Neuron (in vitro differentiated cells): ENCODE measurements around the gene NAXD.

Experiments used
- H2AFZ ChIP-seq: one replicate; pipeline ENCODE4 v1.6.1; 2013; ENCODE audit warnings: low read depth, mild to moderate bottlenecking, inconsistent platforms, low read length, moderate library complexity
- H3K27me3 ChIP-seq: one replicate; pipeline ENCODE4 v1.6.1; 2013; ENCODE audit warnings: low read length; ENCODE audit not compliant: insufficient read depth
- H3K36me3 ChIP-seq: one replicate; pipeline ENCODE4 v1.6.1; 2013; ENCODE audit warnings: low read length; ENCODE audit not compliant: insufficient read depth
- H3K4me1 ChIP-seq: one replicate; pipeline ENCODE4 v1.6.1; 2013; ENCODE audit warnings: low read length; ENCODE audit not compliant: insufficient read depth
- H3K4me3 ChIP-seq: 2 replicates; pipeline ENCODE4 v1.5.1; 2013; ENCODE audit warnings: mild to moderate bottlenecking, low read length, moderate library complexity
- H3K9me3 ChIP-seq: one replicate; pipeline ENCODE4 v1.6.1; 2013; ENCODE audit warnings: low read length

Gene NAXD

GRCh38 chr13:110580800-110581199 is 34.5 kb upstream of the NAXD start:
- Histone ChIP-seq H3K4me1 (no peaks in the 10 kb centered on the region), H3K9me3 (peaks cover 1% of the 10 kb centered on the region), H2AFZ (no peak overlapping the region), H3K36me3 (no peaks in the 10 kb centered on the region), H3K27me3 (no peaks in the 10 kb centered on the region), H3K4me3 (no peak overlapping the region)

DNA sequence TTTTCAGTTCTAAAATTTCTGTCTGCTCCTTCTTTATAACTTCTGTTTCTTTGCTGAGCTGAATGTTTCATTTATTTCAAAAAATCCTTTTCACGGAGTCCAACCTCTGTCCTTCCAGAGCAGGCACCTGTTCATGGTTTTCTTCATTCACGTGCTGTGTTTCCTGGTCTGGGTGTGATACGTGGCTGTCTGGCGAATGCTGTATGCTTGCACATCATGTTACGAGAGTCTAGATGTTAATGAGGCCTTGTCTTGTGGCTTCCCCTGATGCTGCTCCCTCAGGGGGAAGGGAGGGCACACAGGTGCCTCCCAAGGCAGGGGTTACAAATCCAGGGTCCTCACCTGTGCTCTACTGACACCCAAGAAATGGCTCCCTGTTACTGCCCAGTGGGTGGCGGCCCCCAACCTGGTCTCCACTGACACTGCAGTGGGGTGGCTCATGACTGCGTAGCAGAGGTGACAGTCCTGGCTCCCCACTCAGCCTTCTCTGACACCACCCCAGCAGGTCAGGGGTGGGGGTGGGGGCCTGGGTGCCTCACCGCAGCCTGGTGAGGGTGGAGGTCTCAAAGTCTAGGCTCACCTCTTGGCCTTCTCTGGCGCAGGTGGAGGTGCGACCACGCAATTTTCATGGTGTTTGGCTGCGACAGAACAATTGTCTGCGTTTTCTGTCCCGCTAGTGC is 33.7 kb upstream of the NAXD start:
- Histone ChIP-seq H2AFZ (no peak overlapping the region), H3K4me3 (no peak overlapping the region), H3K9me3 (peaks cover 1% of the 10 kb centered on the region), H3K27me3 (no peaks in the 10 kb centered on the region), H3K36me3 (no peaks in the 10 kb centered on the region), H3K4me1 (no peaks in the 10 kb centered on the region)

DNA sequence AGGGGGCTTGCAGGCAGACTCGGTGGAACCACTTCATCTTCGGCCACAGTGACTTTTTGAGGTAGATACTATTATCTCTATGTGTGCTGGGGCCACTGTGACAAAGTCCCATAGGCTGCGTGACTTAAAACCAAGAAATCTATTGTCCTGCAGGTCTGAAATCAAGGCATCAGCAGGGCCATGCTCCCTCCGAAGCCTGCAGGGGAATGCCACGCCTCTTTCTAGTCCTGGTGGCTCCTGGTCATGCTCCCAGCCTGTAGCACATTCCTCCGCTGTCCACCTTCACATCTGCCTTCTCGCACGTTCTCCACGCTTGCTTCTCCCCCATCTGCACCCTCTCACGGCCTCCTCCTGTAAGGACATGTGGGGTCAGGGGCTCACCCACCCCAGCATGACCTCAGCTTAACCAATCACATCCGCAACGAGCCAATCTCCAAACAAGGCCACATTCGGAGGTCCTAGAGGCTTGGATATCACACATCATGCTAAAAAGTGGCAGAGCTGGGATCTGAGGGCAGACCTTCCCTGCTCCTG is 32.9 kb upstream of the NAXD start:
- H3K36me3 ChIP-seq, result no peaks in the 10 kb centered on the region
- H3K9me3 ChIP-seq, result peaks cover 1% of the 10 kb centered on the region
- H3K4me1 ChIP-seq, result no peaks in the 10 kb centered on the region
- H3K27me3 ChIP-seq, result no peaks in the 10 kb centered on the region
- no peak overlapping the region for H2AFZ ChIP-seq
- no peak overlapping the region for H3K4me3 ChIP-seq

- Histone ChIP-seq H3K4me3 (no peak overlapping the region), H3K27me3 (no peaks in the 10 kb centered on the region), H3K4me1 (no peaks in the 10 kb centered on the region), H3K9me3 (peaks cover 1% of the 10 kb centered on the region), H2AFZ (no peak overlapping the region), H3K36me3 (no peaks in the 10 kb centered on the region)
These were observed 32.0 kb upstream of the NAXD start for GRCh38 chr13:110583178-110583865.

DNA sequence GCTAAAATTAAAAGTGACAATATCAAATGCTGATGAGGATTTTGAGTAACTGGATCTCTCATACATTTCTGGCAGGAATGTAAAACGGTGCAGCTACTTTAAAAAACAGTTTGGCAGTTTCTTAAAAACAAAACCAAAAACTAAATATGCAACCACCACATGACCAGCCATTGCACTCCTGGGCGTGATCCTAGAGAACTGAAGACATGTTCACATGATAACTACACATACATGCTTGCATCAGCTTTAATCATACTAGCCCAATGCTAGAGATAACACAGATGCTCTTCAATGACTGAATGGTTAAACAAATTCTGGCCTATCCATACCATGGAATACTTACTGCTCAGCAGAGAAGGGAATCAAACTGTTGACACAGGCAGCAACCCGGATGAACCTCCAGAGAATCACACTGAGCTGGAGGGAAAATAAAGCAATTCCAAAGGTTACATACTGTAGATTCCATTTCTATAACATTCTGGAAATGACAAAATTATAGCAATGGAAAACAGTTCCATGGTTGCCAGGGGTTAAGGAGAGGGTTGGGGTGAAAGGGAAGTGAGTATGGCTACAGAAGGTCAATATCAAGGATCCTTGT is 25.5 kb upstream of the NAXD start:
- Histone ChIP-seq H3K27me3 (no peaks in the 10 kb centered on the region), H3K4me3 (no peak overlapping the region), H3K9me3 (no peaks in the 10 kb centered on the region), H3K36me3 (no peaks in the 10 kb centered on the region), H3K4me1 (no peaks in the 10 kb centered on the region), H2AFZ (no peak overlapping the region)

DNA sequence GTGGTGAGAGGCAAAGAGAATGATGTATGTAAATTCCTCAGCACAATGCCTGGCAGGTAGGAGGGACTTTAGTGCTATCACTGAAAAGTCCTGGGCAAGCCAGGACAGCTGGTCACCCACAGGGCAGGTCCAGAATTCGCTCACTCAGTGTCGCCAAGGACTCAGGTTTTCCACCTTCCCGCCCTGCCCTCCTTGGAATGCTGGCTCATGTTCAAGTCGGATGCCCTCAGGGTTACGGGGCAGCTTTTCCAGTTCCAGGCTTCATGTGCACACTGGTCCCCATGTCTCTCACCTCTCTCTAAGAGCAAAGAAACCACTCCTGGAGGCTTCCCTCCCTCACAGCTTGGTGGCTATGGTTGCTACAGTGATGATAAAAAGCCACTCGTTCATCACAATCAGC is 24.8 kb upstream of the NAXD start:
- Histone ChIP-seq H3K36me3 (no peaks in the 10 kb centered on the region), H3K27me3 (no peaks in the 10 kb centered on the region), H3K9me3 (no peaks in the 10 kb centered on the region)

DNA sequence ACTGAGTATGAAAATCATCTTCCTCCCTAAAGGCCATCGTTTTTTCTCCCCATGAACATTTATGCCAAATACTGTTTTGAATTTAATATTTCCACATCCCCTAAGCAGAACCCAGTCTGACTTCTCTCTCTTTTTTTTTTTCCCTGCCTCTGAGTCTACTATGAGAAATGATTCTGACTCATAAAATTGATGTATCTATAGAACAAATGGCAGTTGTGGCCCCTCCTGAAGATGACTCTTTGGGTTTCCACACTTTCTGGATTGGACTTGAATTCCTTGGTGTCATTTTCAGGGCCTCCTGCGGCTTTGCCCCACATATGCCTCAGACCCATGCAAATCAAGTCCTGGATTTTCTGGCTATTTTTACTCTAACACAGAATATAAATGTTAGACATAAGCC is 22.7 kb upstream of the NAXD start:
- no peaks in the 10 kb centered on the region for H3K27me3 ChIP-seq
- no peaks in the 10 kb centered on the region for H3K4me1 ChIP-seq
- H3K36me3 ChIP-seq, result no peaks in the 10 kb centered on the region
- H3K9me3 ChIP-seq, result no peaks in the 10 kb centered on the region
- no peak overlapping the region for H3K4me3 ChIP-seq
- no peak overlapping the region for H2AFZ ChIP-seq

More for the DNA sequence above, 24.8 kb upstream of the NAXD start:
- H3K4me3 ChIP-seq, result no peak overlapping the region
- H2AFZ ChIP-seq, result no peak overlapping the region
- H3K4me1 ChIP-seq, result no peaks in the 10 kb centered on the region

DNA sequence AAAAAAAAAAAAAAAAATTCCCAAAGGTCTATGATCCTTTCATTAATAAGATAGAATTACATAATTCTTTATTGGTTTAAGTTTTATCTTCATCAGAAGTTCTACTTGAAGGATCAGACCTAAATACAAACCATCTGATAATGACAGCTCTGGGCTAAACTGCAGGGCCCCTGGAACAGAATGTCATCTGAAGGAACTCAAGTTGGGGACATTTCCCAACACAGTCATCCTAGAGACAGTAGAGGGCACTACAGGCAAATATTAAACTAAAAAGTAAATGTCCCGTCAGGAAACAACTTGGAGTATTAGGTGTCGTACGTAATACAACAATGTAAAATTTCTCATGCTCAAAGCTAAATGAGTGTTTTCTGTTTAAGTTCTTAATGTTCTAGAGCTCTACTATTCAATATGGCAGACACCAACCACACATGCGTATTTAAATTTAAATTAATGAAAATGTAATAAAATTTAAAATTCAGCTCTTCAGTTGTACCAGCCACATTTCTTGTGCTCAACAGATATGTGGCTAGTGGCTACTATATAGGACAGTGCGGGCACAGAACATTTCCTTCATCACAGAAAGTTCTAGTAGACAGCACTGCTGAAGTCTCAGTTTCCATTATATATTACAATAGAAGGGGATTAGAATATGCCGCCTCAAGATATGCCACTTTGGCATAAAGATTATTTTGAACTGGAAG is 21.8 kb upstream of the NAXD start:
- H3K4me3 ChIP-seq, result no peak overlapping the region
- H3K9me3 ChIP-seq, result no peaks in the 10 kb centered on the region
- H3K4me1 ChIP-seq, result no peaks in the 10 kb centered on the region
- no peak overlapping the region for H2AFZ ChIP-seq
- H3K36me3 ChIP-seq, result no peaks in the 10 kb centered on the region
- H3K27me3 ChIP-seq, result no peaks in the 10 kb centered on the region

- Histone ChIP-seq H3K4me3 (no peak overlapping the region), H3K9me3 (no peaks in the 10 kb centered on the region), H3K27me3 (no peaks in the 10 kb centered on the region), H3K36me3 (no peaks in the 10 kb centered on the region), H3K4me1 (no peaks in the 10 kb centered on the region), H2AFZ (no peak overlapping the region)
These were observed 18.2 kb upstream of the NAXD start for GRCh38 chr13:110597041-110597689.

DNA sequence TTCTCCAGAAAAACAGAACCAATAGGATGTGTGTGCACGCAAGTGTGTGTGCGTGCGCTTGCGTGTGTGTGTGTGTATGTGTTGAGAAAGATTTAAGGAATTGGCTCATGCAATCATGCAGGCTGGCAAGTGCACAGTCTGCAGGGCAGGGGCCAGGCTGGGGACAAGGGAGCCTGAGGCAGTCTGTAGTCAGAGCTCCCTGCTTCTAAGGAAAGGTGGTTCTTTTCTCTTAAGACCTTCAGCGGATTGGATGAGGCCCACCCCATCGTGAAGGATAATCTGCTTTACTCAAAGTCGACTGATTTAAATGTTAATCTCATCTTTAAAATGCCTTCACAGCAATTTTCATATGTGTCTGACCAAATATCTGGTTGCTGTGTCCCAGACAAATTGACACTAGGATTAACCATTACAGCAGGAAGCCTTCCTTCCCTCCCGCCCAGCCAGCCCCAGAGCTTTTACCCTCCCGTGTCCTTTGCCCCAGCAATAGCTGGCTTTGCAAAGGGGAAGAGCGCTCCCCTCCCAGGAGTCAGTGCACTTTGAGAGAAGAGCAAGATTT is 15.0 kb upstream of the NAXD start:
- no peaks in the 10 kb centered on the region for H3K27me3 ChIP-seq
- H3K36me3 ChIP-seq, result no peaks in the 10 kb centered on the region
- no peaks in the 10 kb centered on the region for H3K9me3 ChIP-seq
- no peaks in the 10 kb centered on the region for H3K4me1 ChIP-seq
- H3K4me3 ChIP-seq, result no peak overlapping the region
- no peak overlapping the region for H2AFZ ChIP-seq

DNA sequence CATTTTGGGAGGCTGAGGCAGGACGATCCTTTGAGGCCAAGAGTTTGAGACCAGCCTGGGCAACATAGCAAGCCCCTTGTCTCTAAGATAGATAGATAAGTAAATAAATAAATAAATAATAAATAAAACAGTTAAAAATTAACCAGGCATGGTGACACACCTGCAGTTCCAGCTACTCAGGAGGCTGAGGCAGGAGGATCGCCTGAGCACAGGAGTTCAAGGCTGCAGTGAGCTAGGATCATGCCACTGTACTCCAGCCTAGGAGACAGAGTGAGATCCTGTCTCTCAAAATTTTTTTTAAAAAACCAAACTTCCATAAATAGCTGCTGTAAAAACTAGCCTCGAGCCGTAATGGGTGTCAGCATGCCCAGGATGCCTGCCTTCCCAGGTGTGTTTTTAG is 14.4 kb upstream of the NAXD start:
- no peaks in the 10 kb centered on the region for H3K27me3 ChIP-seq
- no peaks in the 10 kb centered on the region for H3K4me1 ChIP-seq
- H3K4me3 ChIP-seq, result no peak overlapping the region
- H2AFZ ChIP-seq, result no peak overlapping the region
- no peaks in the 10 kb centered on the region for H3K36me3 ChIP-seq
- H3K9me3 ChIP-seq, result no peaks in the 10 kb centered on the region

DNA sequence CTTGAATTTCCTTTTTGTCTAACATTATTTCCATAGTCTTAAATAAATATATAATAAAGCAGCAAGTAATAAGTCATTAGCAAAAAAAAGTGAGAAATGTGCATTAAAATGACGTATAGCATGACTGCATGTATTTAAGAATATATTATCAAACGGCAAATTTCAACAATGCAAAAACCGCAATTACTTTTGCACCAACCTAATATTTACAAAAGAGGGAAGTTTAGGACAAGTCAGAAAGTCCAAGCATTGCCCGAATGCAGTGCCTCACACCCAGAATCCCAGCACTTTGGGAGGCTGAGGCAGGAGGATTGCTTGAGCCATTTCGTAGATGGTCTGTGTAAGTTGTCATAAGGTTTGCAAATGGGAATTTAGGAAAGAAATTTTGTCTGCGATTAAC is 10.2 kb upstream of the NAXD start:
- no peaks in the 10 kb centered on the region for H3K4me1 ChIP-seq

More for the DNA sequence above, 10.2 kb upstream of the NAXD start:
- H2AFZ ChIP-seq, result no peak overlapping the region
- H3K36me3 ChIP-seq, result no peaks in the 10 kb centered on the region
- no peaks in the 10 kb centered on the region for H3K27me3 ChIP-seq
- H3K4me3 ChIP-seq, result no peak overlapping the region
- H3K9me3 ChIP-seq, result no peaks in the 10 kb centered on the region
